GM19455 (cell line): Measurements from ENCODE around the gene CHCHD2.
"Not testable (repeated sequence)": the region's sequence is repeated elsewhere in the genome, so short reads cannot be mapped to it uniquely, and the experiment has no call there.

Experiments
- ATAC-seq: cut with Tn5 transposase; IDR thresholded peaks from one replicate; pipeline ENCODE4 v1.9.1; 2021; ENCODE audit not compliant: unreplicated experiment

CHCHD2 gene

GRCh38 chr7:56086761-56087160 is 19.5 kb downstream of the CHCHD2 start:
- no peak for ATAC-seq

GRCh38 chr7:56083150-56083785 is 23.0 kb downstream of the CHCHD2 start:
- no peak for ATAC-seq

GRCh38 chr7:56081626-56082340 is 24.5 kb downstream of the CHCHD2 start:
- ATAC-seq = no peak

- not testable (repeated sequence) for ATAC-seq
Measured at GRCh38 chr7:56080726-56081435, 25.4 kb downstream of the CHCHD2 start.

- no peak for ATAC-seq
Measured at GRCh38 chr7:56079450-56080185, 26.7 kb downstream of the CHCHD2 start.

GRCh38 chr7:56078196-56078595 is 28.1 kb downstream of the CHCHD2 start:
- ATAC-seq = no peak

GRCh38 chr7:56077681-56078080 is 28.6 kb downstream of the CHCHD2 start:
- no peak for ATAC-seq

GRCh38 chr7:56074371-56074791 is 31.9 kb downstream of the CHCHD2 start:
- ATAC-seq = peak; percentile 76

- not testable (repeated sequence) for ATAC-seq
Measured at GRCh38 chr7:56066376-56066775, 39.9 kb downstream of the CHCHD2 start.

- ATAC-seq = peak; percentile 90
Measured at GRCh38 chr7:56063882-56064625, 42.2 kb downstream of the CHCHD2 start, which contains the start of gene SUMF2. SUMF2 (plus strand) TSS chr7:56064286; CDS start chr7:56064312, 26 bp downstream.

GRCh38 chr7:56063500-56063881 is 42.8 kb downstream of the CHCHD2 start:
- no peak for ATAC-seq

GRCh38 chr7:56062382-56062781 is 43.9 kb downstream of the CHCHD2 start:
- no peak for ATAC-seq

- ATAC-seq = no peak
Measured at GRCh38 chr7:56053993-56054392, 52.3 kb downstream of the CHCHD2 start.

- no peak for ATAC-seq
Measured at GRCh38 chr7:56053379-56053778, 52.9 kb downstream of the CHCHD2 start.
